BLaER1 (cell line): ENCODE results near the gene POM121.
"Not testable (repeated sequence)": the region's sequence is repeated elsewhere in the genome, so short reads cannot be mapped to it uniquely, and the experiment has no call there.

Experiments used
- H3K27ac ChIP-seq: shearing (Covaris generic); formaldehyde crosslinking; 2 replicates; pipeline ENCODE4 v1.8.1; 2022
- H3K27me3 ChIP-seq: shearing (Covaris generic); formaldehyde crosslinking; 2 replicates; pipeline ENCODE4 v1.8.1; 2022
- H3K36me3 ChIP-seq: shearing (Covaris generic); formaldehyde crosslinking; 2 replicates; pipeline ENCODE4 v1.8.1; 2022
- H3K4me1 ChIP-seq: shearing (Covaris generic); formaldehyde crosslinking; 2 replicates; pipeline ENCODE4 v1.8.1; 2022
- H3K4me2 ChIP-seq: shearing (Covaris generic); formaldehyde crosslinking; 2 replicates; pipeline ENCODE4 v1.8.1; 2022
- H3K4me3 ChIP-seq: shearing (Covaris generic); formaldehyde crosslinking; 2 replicates; pipeline ENCODE4 v1.8.1; 2022
- H3K9ac ChIP-seq: shearing (Covaris generic); formaldehyde crosslinking; 2 replicates; pipeline ENCODE4 v1.8.1; 2022
- H3K9me3 ChIP-seq: shearing (Covaris generic); formaldehyde crosslinking; 2 replicates; pipeline ENCODE4 v1.8.1; 2022
- H4K20me1 ChIP-seq: shearing (Covaris generic); formaldehyde crosslinking; 2 replicates; pipeline ENCODE4 v1.8.1; 2022

POM121 gene

DNA sequence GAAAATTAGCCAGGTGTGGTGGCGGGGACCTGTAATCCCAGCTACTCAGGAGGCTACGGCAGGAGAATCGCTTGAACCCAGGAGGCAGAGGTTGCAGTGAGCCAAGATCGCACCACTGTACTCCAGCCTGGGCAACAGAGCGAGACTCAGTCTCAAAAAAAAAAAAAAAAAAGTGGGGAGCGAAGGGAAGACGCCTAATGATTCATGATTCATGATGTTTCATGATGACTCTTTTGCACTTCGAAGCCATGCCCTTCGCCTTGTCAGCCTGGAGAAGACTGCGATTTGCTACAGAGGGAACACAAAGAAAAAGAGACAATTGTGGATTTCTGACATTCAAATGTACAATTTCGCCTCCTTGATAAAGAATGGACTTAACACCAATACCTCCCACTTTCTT lies 57.2 kb downstream of the POM121 start:
- H4K20me1 ChIP-seq, H3K9ac ChIP-seq, H3K27ac ChIP-seq, H3K4me1 ChIP-seq, H3K36me3 ChIP-seq, H3K4me2 ChIP-seq, H3K9me3 ChIP-seq, H3K27me3 ChIP-seq, H3K4me3 ChIP-seq: not testable (repeated sequence)

DNA sequence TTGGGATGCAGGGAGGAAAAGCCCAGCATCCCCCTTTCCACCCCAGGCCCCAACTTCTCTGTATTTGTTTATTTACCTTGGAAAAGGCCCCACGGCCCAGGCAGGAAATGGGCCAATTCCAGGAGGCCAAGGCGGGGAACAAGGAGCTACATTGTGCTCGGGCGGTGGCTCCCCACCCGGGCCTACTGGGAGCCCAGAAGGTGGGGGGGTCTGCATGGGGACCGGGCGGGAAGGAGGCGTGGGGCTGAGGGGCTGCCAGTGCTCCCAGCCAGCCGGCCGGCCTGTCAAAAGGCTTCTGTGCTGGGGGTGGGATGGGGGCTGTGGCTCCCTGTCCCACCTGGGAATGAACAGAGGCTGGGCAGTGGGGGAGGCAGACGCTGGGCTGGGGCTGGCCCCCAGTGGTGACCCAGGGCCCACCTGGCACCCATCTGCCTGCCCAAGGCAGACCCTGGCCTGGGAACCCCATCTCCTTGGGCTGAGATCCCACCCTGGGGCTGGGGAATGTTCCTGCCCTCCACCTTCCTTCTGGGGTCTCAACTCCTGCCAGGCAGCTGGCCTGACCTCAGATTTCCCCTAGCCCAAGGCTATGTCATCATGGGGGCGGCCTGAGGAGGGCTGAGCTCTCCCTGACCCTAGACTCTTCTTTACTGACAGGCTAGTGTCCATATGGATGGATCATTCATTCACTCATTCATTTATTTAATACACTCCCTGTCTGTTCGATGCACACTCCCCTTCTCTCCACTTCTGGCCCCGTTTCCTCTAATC lies 65.4 kb downstream of the POM121 start:
- not testable (repeated sequence) for H3K4me2 ChIP-seq, H3K36me3 ChIP-seq, H3K27ac ChIP-seq, H3K4me3 ChIP-seq, H4K20me1 ChIP-seq, H3K9me3 ChIP-seq, H3K4me1 ChIP-seq, H3K9ac ChIP-seq, H3K27me3 ChIP-seq

DNA sequence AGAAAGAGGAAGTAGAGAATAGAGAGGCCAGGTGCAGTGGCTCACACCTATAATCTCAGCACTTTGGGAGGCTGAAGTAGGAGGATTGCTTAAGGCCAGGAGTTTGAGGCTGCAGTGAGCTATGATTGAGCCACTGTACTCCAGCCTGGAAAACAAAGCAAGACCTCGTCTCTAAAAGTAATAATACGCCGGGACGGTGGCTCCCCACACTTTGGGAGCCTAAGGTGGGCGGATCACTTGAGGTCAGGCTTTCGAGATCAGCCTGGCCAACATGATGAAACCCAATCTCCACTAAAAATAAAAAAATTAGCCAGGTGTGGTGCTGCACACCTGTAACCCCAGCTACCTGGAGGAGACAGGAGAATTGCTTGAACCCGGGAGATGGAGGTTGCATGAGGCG lies 70.6 kb downstream of the POM121 start:
- not testable (repeated sequence) for H3K9ac ChIP-seq, H3K9me3 ChIP-seq, H3K27ac ChIP-seq, H3K4me1 ChIP-seq, H4K20me1 ChIP-seq, H3K36me3 ChIP-seq, H3K4me2 ChIP-seq, H3K4me3 ChIP-seq, H3K27me3 ChIP-seq

DNA sequence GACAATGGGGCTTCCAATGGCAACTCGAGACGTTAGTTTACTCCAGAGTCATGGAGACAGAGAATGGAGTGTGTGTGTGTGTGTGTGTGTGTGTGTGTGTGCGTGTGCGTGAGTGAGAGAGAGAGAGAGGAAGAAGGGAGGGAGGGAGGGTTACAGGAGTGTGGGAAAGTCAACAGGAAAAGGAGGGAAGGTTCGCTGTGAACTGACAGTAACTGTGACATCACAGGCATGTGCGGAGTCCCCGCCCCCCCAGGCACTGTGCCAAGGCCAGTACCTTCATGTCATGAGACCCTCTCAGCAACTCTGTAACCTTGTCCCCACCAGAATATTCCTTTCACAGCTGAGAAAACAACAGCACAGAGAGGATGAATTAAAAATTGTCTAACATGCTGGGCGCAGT lies 72.6 kb downstream of the POM121 start:
- not testable (repeated sequence) for H4K20me1 ChIP-seq, H3K9me3 ChIP-seq, H3K27me3 ChIP-seq, H3K9ac ChIP-seq, H3K4me2 ChIP-seq, H3K4me1 ChIP-seq, H3K4me3 ChIP-seq, H3K27ac ChIP-seq, H3K36me3 ChIP-seq

DNA sequence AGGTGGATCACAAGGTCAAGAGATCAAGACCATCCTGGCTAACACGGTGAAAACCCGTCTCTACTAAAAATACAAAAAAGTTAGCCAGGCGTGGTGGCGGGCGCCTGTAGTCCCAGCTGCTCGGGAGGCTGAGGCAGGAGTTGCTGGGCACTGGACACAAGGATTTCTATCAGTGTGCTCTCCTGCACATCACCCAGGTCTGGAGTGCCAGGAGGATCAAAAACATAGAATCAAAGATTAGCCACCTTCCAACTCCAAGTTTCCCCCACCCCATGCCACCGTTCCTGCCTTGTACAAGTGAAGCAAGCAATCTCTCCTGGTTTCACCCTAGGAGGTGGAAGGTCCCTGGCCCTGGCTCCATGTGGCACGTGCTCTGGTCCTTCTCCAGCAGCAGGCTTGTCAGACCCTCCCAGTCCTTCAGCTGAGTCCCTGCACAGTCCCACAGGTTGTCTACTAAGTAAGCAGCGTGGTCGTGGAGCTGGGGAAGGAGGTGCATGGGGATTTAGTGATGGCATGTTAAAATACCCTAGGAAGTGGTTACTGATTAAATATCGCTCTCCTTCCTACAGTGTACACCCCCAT lies 73.1 kb downstream of the POM121 start:
- not testable (repeated sequence) for H3K27me3 ChIP-seq, H3K4me1 ChIP-seq, H3K27ac ChIP-seq, H3K4me2 ChIP-seq, H3K4me3 ChIP-seq, H3K36me3 ChIP-seq, H3K9me3 ChIP-seq, H3K9ac ChIP-seq, H4K20me1 ChIP-seq
